Measurements from ENCODE around the gene ZDHHC21. TPM values are rescaled to one million over a fixed set of nuclear protein-coding genes. Genes with fewer than 3 reads are reported as not detected.
"Not testable (repeated sequence)": the region's sequence is repeated elsewhere in the genome, so short reads cannot be mapped to it uniquely, and the experiment has no call there.

ZDHHC21 gene
- total RNA-seq, 2 experiments from 2014 or later = 7.0 to 7.9 TPM

DNA sequence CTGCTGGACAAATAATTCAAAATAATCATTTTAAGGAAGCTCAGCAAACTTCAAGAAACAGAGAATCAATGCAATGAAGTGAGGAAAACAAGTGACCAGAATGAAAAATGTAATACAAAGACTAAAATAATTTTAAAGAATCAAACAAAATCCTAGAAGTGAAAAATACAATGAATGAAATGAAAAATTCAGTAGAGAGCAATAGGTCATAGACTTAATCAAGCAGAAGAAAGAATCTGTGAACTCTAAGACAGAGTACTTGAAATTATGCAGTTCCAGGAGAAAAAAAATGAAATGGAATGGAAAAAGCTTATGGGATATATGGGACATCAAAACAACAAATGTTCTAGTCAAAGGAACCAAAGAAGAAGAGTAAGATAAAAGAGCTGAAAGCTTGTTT is 11.8 kb upstream of the ZDHHC21 start:
- CTCF ChIA-PET = no interaction called here
- peaks cover 2% of the 10 kb centered on the region for H3K36me3 Mint-ChIP-seq (ENCODE audit: low read depth)
- H3K27ac Mint-ChIP-seq = no peak overlapping the region
- H3K27me3 Mint-ChIP-seq = peaks cover 16% of the 10 kb centered on the region
- POLR2A ChIA-PET = no interaction called here
- DNase-seq = no peak
- no peak overlapping the region for H3K4me3 Mint-ChIP-seq
- H3K4me1 Mint-ChIP-seq = no peaks in the 10 kb centered on the region
- peaks cover 25% of the 10 kb centered on the region for H3K9me3 Mint-ChIP-seq

DNA sequence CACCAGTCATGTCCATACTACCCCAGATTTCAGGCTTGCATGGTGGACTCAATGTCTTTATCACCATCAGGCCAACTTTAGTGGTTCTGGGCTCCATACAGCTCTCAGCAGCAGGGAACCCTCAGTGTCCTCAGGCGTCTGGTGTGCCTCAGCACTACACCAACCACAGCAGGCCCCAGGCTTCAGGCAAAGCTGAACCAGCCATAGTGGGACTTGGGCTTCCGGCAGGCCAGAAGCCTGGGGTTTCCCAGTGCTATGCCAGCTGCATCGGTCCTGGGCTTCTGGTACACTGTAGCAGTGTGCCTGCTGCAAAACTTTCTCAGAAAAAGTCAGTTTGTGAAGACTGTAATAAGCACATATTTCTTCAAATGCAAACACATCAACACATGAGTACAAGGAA is 11.0 kb upstream of the ZDHHC21 start:
- H3K36me3 Mint-ChIP-seq (ENCODE audit: low read depth) = peaks cover 2% of the 10 kb centered on the region
- ChIA-PET POLR2A (no interaction called here), CTCF (interaction anchor here (0.6 kb wide), 1 partner anchor 425 kb away, joined by 3 read pairs; no protein-coding TSS in a partner anchor)
- H3K27ac Mint-ChIP-seq = no peak overlapping the region
- DNase-seq = no peak
- H3K4me1 Mint-ChIP-seq = no peaks in the 10 kb centered on the region
- H3K4me3 Mint-ChIP-seq = no peak overlapping the region
- H3K27me3 Mint-ChIP-seq = peaks cover 11% of the 10 kb centered on the region
- peaks cover 23% of the 10 kb centered on the region for H3K9me3 Mint-ChIP-seq

DNA sequence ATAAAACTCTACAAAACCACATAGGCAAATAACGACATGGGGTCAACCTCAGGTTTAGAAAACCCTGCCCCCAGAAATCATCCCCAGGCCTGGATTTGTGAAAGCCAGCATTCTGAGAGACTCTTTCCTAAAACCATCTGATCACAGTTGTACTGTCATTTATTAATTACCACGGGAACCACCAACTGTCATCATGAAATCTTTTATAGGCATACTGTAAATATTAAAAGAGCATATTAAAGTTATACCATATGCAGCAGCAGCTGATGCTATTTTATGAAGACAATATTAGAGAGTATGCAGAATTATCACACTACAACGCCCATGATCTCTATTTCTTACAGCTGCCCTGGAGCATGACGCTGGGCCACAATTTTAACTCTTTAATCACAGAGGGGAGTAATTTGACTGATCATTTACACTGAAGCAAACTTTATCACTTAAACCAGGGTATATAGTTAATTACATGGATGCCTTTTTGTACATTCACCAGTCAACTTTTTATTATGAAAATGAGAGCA is 9.0 kb upstream of the ZDHHC21 start:
- no peaks in the 10 kb centered on the region for H3K4me1 Mint-ChIP-seq
- peaks cover 8% of the 10 kb centered on the region for H3K27me3 Mint-ChIP-seq
- peaks cover 2% of the 10 kb centered on the region for H3K36me3 Mint-ChIP-seq (ENCODE audit: low read depth)
- DNase-seq = no peak
- CTCF ChIA-PET = no interaction called here
- peaks cover 22% of the 10 kb centered on the region for H3K9me3 Mint-ChIP-seq
- H3K4me3 Mint-ChIP-seq = no peak overlapping the region
- no peak overlapping the region for H3K27ac Mint-ChIP-seq
- POLR2A ChIA-PET = no interaction called here

- Mint-ChIP-seq H3K27me3 (peaks cover 9% of the 10 kb centered on the region), H3K4me1 (peaks cover 31% of the 10 kb centered on the region), H3K4me3 (peak overlapping the region; percentile 89), H3K9me3 (no peaks in the 10 kb centered on the region), H3K36me3 (ENCODE audit: low read depth) (peaks cover 10% of the 10 kb centered on the region), H3K27ac (peak overlapping the region; percentile 92)
- DNase-seq = peak; percentile 34
- ChIA-PET POLR2A (no interaction called here), CTCF (no interaction called here)
These were observed 572 bp downstream of the ZDHHC21 start for GRCh38 chr9:14692470-14693250.

GRCh38 chr9:14690948-14691730 is 2.1 kb downstream of the ZDHHC21 start:
- H3K36me3 Mint-ChIP-seq (ENCODE audit: low read depth) = peaks cover 10% of the 10 kb centered on the region
- ChIA-PET POLR2A (no interaction called here), CTCF (interaction anchor here (1.2 kb wide), 1 partner anchor 13 kb away, joined by 3 read pairs; no protein-coding TSS in a partner anchor)
- peaks cover 31% of the 10 kb centered on the region for H3K4me1 Mint-ChIP-seq
- H3K27me3 Mint-ChIP-seq = no peaks in the 10 kb centered on the region
- no peaks in the 10 kb centered on the region for H3K9me3 Mint-ChIP-seq
- no peak for DNase-seq
- no peak overlapping the region for H3K4me3 Mint-ChIP-seq
- no peak overlapping the region for H3K27ac Mint-ChIP-seq

- no peak overlapping the region for H3K4me3 Mint-ChIP-seq
- POLR2A ChIA-PET = no interaction called here
- DNase-seq = no peak
These were observed 6.1 kb downstream of the ZDHHC21 start for GRCh38 chr9:14687042-14687719.

DNA sequence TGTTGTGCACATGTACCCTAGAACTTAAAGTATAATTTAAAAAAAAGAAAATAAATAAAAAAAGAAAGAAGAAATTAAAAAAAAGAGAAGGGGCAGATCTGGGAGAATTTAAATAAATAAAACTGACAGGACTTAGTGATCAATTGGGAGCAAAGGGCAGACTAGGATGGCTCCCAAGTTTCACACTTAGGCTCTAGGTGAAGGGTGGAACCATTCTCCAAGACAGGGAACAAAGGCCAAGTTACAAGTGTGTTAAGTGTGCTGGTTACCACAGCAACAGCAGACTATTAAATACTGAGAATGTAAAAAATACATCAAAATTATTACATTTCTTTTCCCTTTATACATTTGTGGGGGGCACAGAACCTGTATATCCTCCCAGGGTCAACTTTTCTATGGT is 7.1 kb downstream of the ZDHHC21 start:
- Mint-ChIP-seq H3K4me3 (no peak overlapping the region), H3K36me3 (ENCODE audit: low read depth) (peaks cover 31% of the 10 kb centered on the region), H3K27me3 (no peaks in the 10 kb centered on the region), H3K27ac (no peak overlapping the region), H3K9me3 (peaks cover 3% of the 10 kb centered on the region), H3K4me1 (peaks cover 13% of the 10 kb centered on the region)
- no peak for DNase-seq
- ChIA-PET CTCF (no interaction called here), POLR2A (no interaction called here)

More at GRCh38 chr9:14687042-14687719, 6.1 kb downstream of the ZDHHC21 start:
- no peaks in the 10 kb centered on the region for H3K27me3 Mint-ChIP-seq
- H3K36me3 Mint-ChIP-seq (ENCODE audit: low read depth) = peaks cover 28% of the 10 kb centered on the region
- peaks cover 22% of the 10 kb centered on the region for H3K4me1 Mint-ChIP-seq
- H3K27ac Mint-ChIP-seq = no peak overlapping the region
- CTCF ChIA-PET = interaction anchor here (0.8 kb wide), 1 partner anchor 131 kb away, joined by 4 read pairs; no protein-coding TSS in a partner anchor
- peaks cover 3% of the 10 kb centered on the region for H3K9me3 Mint-ChIP-seq

- CTCF ChIA-PET, H3K27me3 Mint-ChIP-seq, H3K4me3 Mint-ChIP-seq, DNase-seq, H3K4me1 Mint-ChIP-seq, POLR2A ChIA-PET, H3K27ac Mint-ChIP-seq, H3K9me3 Mint-ChIP-seq: not testable (repeated sequence)
- H3K36me3 Mint-ChIP-seq (ENCODE audit: low read depth) = peaks cover 21% of the 10 kb centered on the region
These were observed 10.6 kb downstream of the ZDHHC21 start for GRCh38 chr9:14682616-14683015.

DNA sequence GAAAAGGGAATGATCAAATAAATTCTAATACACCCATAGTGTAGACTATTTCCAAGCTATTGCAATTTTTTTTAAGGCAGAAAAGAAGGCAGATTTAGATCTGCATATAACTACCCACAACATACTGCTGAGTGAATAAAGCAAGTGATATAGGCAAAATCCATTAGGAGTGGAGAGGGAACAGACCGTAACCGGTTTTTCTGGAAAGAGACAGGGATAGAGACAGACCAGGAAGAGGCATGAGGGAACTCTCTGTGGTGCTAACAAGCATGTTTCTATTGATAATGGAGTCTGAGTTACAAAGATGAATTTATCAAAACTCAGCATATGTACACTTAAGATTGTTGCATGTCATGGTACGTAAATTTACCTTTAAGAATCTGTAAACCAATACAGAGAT is 14.5 kb downstream of the ZDHHC21 start:
- Mint-ChIP-seq H3K4me3 (no peak overlapping the region), H3K4me1 (peaks cover 3% of the 10 kb centered on the region), H3K9me3 (no peaks in the 10 kb centered on the region), H3K27ac (no peak overlapping the region), H3K27me3 (no peaks in the 10 kb centered on the region), H3K36me3 (ENCODE audit: low read depth) (peaks cover 19% of the 10 kb centered on the region)
- no peak for DNase-seq
- POLR2A ChIA-PET = no interaction called here
- CTCF ChIA-PET = interaction anchor here (1.2 kb wide), 1 partner anchor 12 kb away, joined by 3 read pairs; no protein-coding TSS in a partner anchor

DNA sequence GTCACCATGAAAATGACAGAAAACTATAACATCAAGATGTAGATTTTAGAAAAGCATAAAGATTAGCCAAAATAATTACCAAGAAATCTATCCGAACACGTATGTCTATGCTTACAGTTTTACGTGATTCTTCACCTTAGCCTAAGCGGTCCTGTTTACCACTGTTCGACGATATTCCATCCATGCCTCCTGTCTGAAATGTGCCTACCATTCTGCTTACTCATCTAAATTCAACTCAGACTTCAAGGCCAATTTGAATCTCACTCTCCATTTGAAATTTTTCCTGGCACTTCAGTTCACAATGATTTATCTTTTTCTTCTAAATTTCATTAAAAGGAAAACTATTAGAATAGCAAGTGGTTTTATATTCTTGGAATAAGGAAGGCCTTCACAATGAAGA is 15.4 kb downstream of the ZDHHC21 start:
- no peak for DNase-seq
- Mint-ChIP-seq H3K36me3 (ENCODE audit: low read depth) (peaks cover 16% of the 10 kb centered on the region), H3K4me1 (peaks cover 3% of the 10 kb centered on the region), H3K4me3 (no peak overlapping the region), H3K9me3 (no peaks in the 10 kb centered on the region), H3K27ac (no peak overlapping the region), H3K27me3 (no peaks in the 10 kb centered on the region)
- CTCF ChIA-PET = interaction anchor here (1.2 kb wide), 1 partner anchor 13 kb away, joined by 3 read pairs; no protein-coding TSS in a partner anchor
- POLR2A ChIA-PET = no interaction called here

DNA sequence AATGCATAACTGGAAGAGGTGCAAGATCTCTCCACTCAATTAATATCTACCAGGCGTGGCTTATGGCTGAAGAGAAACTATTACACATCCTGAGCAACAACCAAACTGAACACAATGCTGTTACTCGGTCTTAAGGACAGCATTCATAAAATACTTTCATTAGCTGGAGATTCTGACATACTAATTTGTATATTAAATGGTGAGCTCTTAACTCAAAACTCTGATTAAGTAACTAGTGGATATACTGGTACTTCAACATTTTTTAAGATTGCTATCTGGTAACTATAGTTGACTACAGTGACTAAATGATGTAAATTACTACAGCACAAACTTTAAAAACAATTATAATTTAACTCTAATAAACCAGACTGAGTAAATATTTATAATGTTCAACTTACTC is 15.8 kb downstream of the ZDHHC21 start:
- Mint-ChIP-seq H3K27ac (no peak overlapping the region), H3K4me3 (no peak overlapping the region), H3K36me3 (ENCODE audit: low read depth) (peaks cover 14% of the 10 kb centered on the region), H3K9me3 (no peaks in the 10 kb centered on the region), H3K4me1 (no peaks in the 10 kb centered on the region), H3K27me3 (no peaks in the 10 kb centered on the region)
- ChIA-PET CTCF (no interaction called here), POLR2A (no interaction called here)
- DNase-seq = no peak

DNA sequence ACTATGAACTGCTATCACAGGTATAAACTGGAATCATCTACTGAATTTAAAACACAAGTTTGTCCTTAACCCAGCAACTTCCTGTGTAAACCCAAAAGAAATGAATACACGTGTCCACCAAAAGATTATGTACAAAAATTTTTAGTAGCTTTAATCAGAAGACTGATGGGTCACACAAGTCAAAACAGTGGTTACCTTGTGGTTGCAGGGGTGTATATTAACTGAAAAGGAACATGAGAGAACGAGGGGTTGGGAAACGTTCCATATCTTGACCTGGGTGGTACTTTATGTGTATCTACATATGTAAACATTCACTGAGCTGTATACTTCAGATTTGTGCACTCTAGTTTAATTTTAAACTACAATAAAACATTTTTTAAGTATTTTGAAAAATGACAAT is 18.6 kb downstream of the ZDHHC21 start:
- ChIA-PET CTCF (no interaction called here), POLR2A (no interaction called here)
- peaks cover 14% of the 10 kb centered on the region for H3K36me3 Mint-ChIP-seq (ENCODE audit: low read depth)
- H3K4me1 Mint-ChIP-seq = peaks cover 2% of the 10 kb centered on the region
- no peak overlapping the region for H3K4me3 Mint-ChIP-seq
- no peaks in the 10 kb centered on the region for H3K9me3 Mint-ChIP-seq
- H3K27ac Mint-ChIP-seq = no peak overlapping the region
- H3K27me3 Mint-ChIP-seq = no peaks in the 10 kb centered on the region
- no peak for DNase-seq

DNA sequence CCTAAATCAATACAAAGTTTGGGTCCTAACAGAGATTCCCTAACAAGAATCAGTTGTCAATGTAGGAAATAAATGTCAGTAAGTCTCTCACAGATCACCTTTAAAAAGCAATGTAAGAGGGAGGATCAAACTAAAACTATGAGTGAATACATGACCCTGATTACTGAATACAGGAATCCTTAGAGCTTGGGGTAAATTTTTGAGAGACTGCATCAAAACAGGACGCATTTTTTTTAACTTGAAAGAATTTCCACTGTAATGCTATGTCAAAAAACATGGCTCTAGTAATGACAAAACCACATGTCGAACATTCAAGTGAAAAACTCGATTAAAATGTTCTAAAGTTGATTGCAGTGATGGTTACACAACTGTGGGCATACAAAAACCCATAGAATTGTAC is 21.9 kb downstream of the ZDHHC21 start:
- ChIA-PET CTCF (no interaction called here), POLR2A (no interaction called here)
- Mint-ChIP-seq H3K4me3 (no peak overlapping the region), H3K36me3 (ENCODE audit: low read depth) (peaks cover 11% of the 10 kb centered on the region), H3K27me3 (no peaks in the 10 kb centered on the region), H3K27ac (no peak overlapping the region), H3K4me1 (peaks cover 2% of the 10 kb centered on the region), H3K9me3 (no peaks in the 10 kb centered on the region)
- no peak for DNase-seq
